Cardiac fibroblast (primary cell): Measurements from ENCODE around the gene ZDHHC9.

Experiments
- DNase-seq, 2 donors: peaks; one replicate each; pipeline versions ENCODE4 v3.0.0 to v3.0.0-alpha.2; 2010; ENCODE audit warnings: low read depth in 2 of 2
- H3K4me3 ChIP-seq, 2 donors: replicated peaks in 1 of 2; 1 replicate in 1 of 2; 2 replicates in 1 of 2; pipeline ENCODE4 v1.5.1; 2011; ENCODE audit warnings: low read depth in 2 of 2, low read length in 2 of 2, mild to moderate bottlenecking in 2 of 2, moderate library complexity in 1 of 2
- CTCF ChIP-seq: IDR thresholded peaks from one replicate; pipeline ENCODE4 v1.5.1; 2011; ENCODE audit warnings: low read depth, mild to moderate bottlenecking, low read length, inconsistent platforms

The ZDHHC9 gene

GRCh38 chrX:129788527-129788926 lies 55.2 kb downstream of the ZDHHC9 start:
- no peak for TF ChIP-seq CTCF
- no peak for DNase-seq
- H3K4me3 ChIP-seq: no peak overlapping the region

- no peak overlapping the region for H3K4me3 ChIP-seq
- no peak for DNase-seq
- no peak for TF ChIP-seq CTCF
Measured at GRCh38 chrX:129787336-129788055, 56.2 kb downstream of the ZDHHC9 start.

- H3K4me3 ChIP-seq: no peak overlapping the region
- no peak for TF ChIP-seq CTCF
- DNase-seq: no peak
Measured at GRCh38 chrX:129786210-129786651, 57.5 kb downstream of the ZDHHC9 start.

GRCh38 chrX:129785160-129785947 lies 58.3 kb downstream of the ZDHHC9 start:
- no peak for DNase-seq
- no peak for TF ChIP-seq CTCF
- no peak overlapping the region for H3K4me3 ChIP-seq

GRCh38 chrX:129784371-129784770 lies 59.3 kb downstream of the ZDHHC9 start:
- no peak for TF ChIP-seq CTCF
- H3K4me3 ChIP-seq: no peak overlapping the region

GRCh38 chrX:129783291-129783713 lies 60.4 kb downstream of the ZDHHC9 start:
- no peak for TF ChIP-seq CTCF
- H3K4me3 ChIP-seq: no peak overlapping the region
- DNase-seq: no peak

More at GRCh38 chrX:129784371-129784770, 59.3 kb downstream of the ZDHHC9 start:
- no peak for DNase-seq
